T-helper 2 cell treated with Interferon-gamma antibody and Interleukin-4, amounts not matched to agents 5 μg/mL and 100 μg/mL, for 36 hours (primary cell): Measurements from ENCODE around the gene ZFP92.

ENCODE experiments used
- DNase-seq: peaks from one replicate; pipeline ENCODE4 v3.0.0; 2021; ENCODE audit warnings: low spot score
- H3K27ac Mint-ChIP-seq: one replicate; pipeline ENCODE4 v1.8.0; 2021; ENCODE audit warnings: mild to moderate bottlenecking, mixed read lengths
- H3K27me3 Mint-ChIP-seq: one replicate; pipeline ENCODE4 v1.8.0; 2021; ENCODE audit warnings: low read depth, mixed read lengths
- H3K36me3 Mint-ChIP-seq: one replicate; pipeline ENCODE4 v1.8.0; 2021; ENCODE audit warnings: low read depth, mixed read lengths
- H3K4me1 Mint-ChIP-seq: one replicate; pipeline ENCODE4 v1.8.0; 2021; ENCODE audit warnings: low read depth, mixed read lengths
- H3K4me3 Mint-ChIP-seq: one replicate; pipeline ENCODE4 v1.8.0; 2022; ENCODE audit warnings: mild to moderate bottlenecking, moderate library complexity, mixed read lengths
- H3K9me3 Mint-ChIP-seq: one replicate; pipeline ENCODE4 v1.8.0; 2021; ENCODE audit warnings: mixed read lengths

The ZFP92 gene

GRCh38 chrX:153408871-153409351 lies 2.4 kb upstream of the ZFP92 start:
- Mint-ChIP-seq H3K9me3 (no peaks in the 10 kb centered on the region), H3K27ac (no peak overlapping the region), H3K4me3 (no peak overlapping the region), H3K36me3 (no peaks in the 10 kb centered on the region), H3K4me1 (peaks cover 8% of the 10 kb centered on the region), H3K27me3 (peaks cover 5% of the 10 kb centered on the region)
- DNase-seq = no peak

DNA sequence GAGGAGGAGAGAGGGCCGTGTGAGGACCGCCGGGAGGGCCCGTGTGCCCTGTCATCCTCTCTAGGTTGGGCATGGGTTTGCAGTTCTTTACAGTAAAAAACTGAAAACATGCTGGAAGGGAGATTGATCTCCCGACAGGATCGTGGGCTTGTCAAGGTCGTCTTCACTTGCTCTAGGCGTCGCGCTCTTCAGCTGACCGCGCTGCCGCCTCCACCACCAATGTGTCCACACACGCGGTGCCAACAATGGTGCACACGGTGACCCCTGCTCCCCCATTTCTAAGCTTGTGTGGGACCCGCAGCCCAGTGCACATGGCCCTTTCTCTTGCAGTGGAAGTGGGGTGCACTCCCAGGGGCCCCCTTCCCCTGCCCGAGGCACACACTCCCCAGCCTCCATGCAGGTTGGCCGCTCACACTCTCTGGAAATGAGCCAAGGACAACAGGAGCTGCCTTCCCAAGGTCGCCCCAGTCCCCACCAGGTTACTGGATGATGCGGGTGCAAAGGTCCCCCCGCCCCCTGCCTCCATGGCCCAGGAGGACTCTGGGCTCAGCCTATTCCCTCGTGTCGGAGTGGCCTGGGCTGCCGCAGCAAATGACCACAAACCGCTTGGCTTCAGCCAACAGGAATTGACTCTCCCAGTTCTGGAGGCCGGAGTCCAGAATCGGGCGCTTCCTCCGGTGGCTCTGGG lies 1.7 kb upstream of the ZFP92 start:
- no peak overlapping the region for H3K4me3 Mint-ChIP-seq
- H3K4me1 Mint-ChIP-seq = peaks cover 8% of the 10 kb centered on the region
- H3K27ac Mint-ChIP-seq = no peak overlapping the region
- no peaks in the 10 kb centered on the region for H3K36me3 Mint-ChIP-seq
- DNase-seq = no peak
- H3K27me3 Mint-ChIP-seq = peaks cover 4% of the 10 kb centered on the region
- H3K9me3 Mint-ChIP-seq = no peaks in the 10 kb centered on the region

- Mint-ChIP-seq H3K27me3 (peaks cover 3% of the 10 kb centered on the region), H3K27ac (no peak overlapping the region), H3K4me3 (no peak overlapping the region), H3K9me3 (no peaks in the 10 kb centered on the region), H3K36me3 (no peaks in the 10 kb centered on the region), H3K4me1 (peaks cover 8% of the 10 kb centered on the region)
- DNase-seq = no peak
Measured at GRCh38 chrX:153410373-153410772, 899 bp upstream of the ZFP92 start.

DNA sequence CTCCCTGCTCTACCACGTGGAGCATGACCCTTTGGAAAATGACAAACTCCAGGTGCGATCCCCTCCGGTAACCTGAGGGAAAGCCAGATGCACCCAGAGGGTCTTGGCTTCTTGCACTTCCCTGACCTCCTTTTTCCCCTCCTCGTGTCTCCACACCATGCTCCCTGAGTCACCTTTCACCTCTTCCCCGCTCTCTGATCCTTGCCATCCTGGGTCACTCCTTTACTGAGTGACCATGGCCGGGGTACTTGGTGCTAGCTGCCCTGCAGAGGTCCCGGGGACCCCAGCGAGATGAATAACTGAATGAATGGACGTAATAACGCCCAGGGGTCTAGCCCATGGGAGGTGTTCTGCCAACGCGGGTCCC lies 401 bp upstream of the ZFP92 start:
- Mint-ChIP-seq H3K4me1 (peaks cover 8% of the 10 kb centered on the region), H3K27me3 (peaks cover 3% of the 10 kb centered on the region), H3K27ac (no peak overlapping the region), H3K36me3 (no peaks in the 10 kb centered on the region), H3K9me3 (no peaks in the 10 kb centered on the region), H3K4me3 (peak overlapping the region; percentile 45)
- DNase-seq = no peak

DNA sequence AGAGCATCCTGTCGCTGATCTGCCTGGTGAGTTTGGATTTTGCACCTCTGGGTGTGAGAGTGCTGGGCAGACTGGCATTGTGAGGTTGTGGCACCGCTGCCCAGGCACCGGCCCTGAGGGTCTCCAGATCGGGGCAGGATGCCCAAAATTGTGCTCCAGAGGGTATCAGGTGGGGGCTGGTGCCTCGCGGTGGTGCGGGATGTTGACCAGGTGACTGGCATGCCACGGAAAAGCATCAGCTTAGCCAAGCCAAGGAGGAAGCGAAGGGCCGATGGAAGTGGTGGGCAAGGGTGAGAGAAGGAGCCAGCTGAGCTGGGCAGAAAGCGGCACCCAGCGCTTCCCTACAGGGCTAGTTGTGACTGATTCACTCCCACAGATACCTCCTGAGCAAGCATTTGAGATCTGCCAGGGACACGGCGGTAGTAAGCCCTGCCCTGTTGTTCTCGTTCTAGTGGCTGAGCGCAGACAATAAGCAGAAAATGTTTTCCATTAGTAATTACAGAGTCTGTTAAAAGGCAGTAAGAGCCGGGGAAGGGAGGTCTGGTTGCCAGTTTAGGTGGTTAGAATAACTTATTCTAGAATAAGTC lies 809 bp downstream of the ZFP92 start:
- Mint-ChIP-seq H3K4me3 (peak overlapping the region; percentile 76), H3K4me1 (peaks cover 8% of the 10 kb centered on the region), H3K36me3 (no peaks in the 10 kb centered on the region), H3K9me3 (no peaks in the 10 kb centered on the region), H3K27me3 (peaks cover 3% of the 10 kb centered on the region), H3K27ac (no peak overlapping the region)
- DNase-seq = no peak

DNA sequence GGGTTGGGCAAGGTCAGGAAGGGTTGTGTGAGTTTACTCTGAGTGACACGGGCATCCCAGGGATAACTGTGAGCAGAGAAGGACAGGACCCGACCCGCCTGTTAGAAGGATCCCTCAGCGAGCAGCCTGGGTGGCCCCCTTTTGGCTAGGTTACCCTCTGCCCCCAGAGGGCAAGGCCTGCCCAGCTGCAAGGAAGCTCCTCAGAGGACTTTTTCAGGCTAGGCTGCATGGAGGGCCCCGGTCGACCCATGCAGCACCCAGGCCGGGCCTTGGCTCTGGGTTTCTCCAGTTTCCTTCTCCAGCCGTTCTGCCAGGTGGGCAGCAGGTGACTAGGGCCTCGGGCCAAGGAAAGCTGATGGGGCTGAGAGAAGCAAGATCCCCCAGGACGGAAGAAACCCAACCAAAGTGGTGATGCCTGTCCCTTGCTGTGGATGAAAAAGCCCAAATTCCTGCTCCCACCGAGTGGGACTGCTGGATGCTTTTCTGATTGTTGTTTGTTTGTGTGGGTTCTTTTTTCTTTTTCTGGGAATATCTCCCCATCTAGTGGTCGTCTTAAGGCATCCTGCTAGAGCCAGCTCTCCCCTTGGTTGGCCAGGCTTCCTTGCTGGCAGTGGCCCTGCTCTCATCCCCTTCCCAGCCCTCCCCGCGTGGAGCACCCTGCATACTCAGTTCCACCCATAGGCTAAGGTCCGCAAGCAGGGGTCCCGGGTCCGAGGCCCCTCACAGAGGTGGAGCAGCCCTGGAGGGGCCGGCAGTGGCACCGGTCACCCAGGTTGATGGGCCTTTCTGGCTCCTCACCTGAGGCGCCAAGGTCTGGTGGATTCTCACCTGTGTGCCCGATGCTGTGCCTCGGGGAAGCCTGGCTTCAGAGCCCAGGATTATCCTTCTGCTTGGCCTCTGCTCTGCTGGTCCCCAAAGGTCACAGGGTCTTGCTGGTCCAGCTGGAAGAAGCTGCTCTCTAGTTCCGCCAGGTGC lies 1.8 kb downstream of the ZFP92 start:
- peaks cover 3% of the 10 kb centered on the region for H3K27me3 Mint-ChIP-seq

GRCh38 chrX:153413731-153414130 lies 2.5 kb downstream of the ZFP92 start:
- Mint-ChIP-seq H3K4me1 (peaks cover 8% of the 10 kb centered on the region), H3K27me3 (peaks cover 3% of the 10 kb centered on the region), H3K4me3 (no peak overlapping the region), H3K9me3 (no peaks in the 10 kb centered on the region), H3K36me3 (no peaks in the 10 kb centered on the region), H3K27ac (no peak overlapping the region)
- no peak for DNase-seq

More for the DNA sequence above, 1.8 kb downstream of the ZFP92 start:
- DNase-seq = no peak
- Mint-ChIP-seq H3K4me1 (peaks cover 8% of the 10 kb centered on the region), H3K9me3 (no peaks in the 10 kb centered on the region), H3K4me3 (no peak overlapping the region), H3K36me3 (no peaks in the 10 kb centered on the region), H3K27ac (no peak overlapping the region)

GRCh38 chrX:153414856-153415510 lies 3.7 kb downstream of the ZFP92 start:
- no peaks in the 10 kb centered on the region for H3K36me3 Mint-ChIP-seq
- peaks cover 8% of the 10 kb centered on the region for H3K4me1 Mint-ChIP-seq
- peaks cover 3% of the 10 kb centered on the region for H3K27me3 Mint-ChIP-seq
- no peak overlapping the region for H3K27ac Mint-ChIP-seq
- no peaks in the 10 kb centered on the region for H3K9me3 Mint-ChIP-seq
- no peak for DNase-seq
- H3K4me3 Mint-ChIP-seq = no peak overlapping the region

DNA sequence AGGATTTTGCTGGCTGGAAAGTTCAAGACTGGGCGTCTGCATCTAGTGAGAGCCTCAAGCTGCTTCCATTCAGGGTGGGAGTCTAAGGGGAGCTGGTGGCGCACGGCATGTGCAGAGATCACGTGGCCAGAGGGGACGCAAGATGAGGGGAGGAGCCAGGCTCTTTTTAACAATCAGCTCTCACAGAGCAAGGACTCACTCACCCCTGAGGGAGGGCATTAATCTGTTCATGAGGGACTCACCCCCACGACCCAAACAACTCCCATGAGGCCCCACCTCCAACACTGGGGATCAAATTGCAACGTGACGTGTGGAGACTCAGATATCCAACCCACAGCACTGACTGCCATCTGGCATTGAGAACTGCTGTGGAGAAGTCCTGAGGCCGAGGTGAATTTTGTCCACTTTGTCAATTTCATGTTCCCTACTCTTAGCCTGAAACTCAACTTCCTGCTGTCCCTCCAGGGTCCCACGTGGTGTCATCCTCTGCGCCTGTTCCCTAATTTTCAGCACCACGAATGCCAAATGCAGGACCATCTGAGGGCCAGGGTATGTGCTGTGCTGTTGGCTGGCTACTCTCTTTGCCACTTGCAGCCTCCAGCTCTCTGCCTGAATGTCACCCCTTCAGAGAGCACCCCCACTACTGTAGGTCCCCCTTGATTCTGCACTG lies 5.6 kb downstream of the ZFP92 start:
- no peaks in the 10 kb centered on the region for H3K36me3 Mint-ChIP-seq
- H3K4me1 Mint-ChIP-seq = peaks cover 7% of the 10 kb centered on the region
- H3K27me3 Mint-ChIP-seq = peaks cover 3% of the 10 kb centered on the region
- H3K27ac Mint-ChIP-seq = no peak overlapping the region
- H3K4me3 Mint-ChIP-seq = no peak overlapping the region
- DNase-seq = no peak
- H3K9me3 Mint-ChIP-seq = no peaks in the 10 kb centered on the region

DNA sequence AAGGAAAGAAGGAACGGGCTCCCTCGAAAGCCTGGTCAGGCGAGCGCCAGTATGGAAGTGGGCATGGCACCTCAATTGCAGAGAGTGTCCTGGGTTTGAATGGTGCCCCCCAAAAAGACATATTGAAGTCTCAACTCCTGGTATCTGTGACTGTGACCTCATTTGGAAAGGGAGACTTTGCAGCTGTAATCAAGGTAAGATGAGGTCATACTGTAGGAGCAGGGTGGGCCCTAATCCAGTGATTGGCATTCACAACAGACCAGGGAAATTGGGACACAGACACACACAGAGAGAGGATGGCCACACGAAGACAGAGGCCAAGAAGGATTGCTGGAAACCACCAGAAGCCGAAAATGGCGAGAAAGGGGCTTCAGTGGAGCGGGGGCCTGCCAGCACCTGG lies 6.4 kb downstream of the ZFP92 start:
- no peaks in the 10 kb centered on the region for H3K9me3 Mint-ChIP-seq
- DNase-seq = no peak
- no peak overlapping the region for H3K4me3 Mint-ChIP-seq
- no peaks in the 10 kb centered on the region for H3K36me3 Mint-ChIP-seq
- H3K4me1 Mint-ChIP-seq = no peaks in the 10 kb centered on the region
- no peaks in the 10 kb centered on the region for H3K27me3 Mint-ChIP-seq
- no peak overlapping the region for H3K27ac Mint-ChIP-seq

DNA sequence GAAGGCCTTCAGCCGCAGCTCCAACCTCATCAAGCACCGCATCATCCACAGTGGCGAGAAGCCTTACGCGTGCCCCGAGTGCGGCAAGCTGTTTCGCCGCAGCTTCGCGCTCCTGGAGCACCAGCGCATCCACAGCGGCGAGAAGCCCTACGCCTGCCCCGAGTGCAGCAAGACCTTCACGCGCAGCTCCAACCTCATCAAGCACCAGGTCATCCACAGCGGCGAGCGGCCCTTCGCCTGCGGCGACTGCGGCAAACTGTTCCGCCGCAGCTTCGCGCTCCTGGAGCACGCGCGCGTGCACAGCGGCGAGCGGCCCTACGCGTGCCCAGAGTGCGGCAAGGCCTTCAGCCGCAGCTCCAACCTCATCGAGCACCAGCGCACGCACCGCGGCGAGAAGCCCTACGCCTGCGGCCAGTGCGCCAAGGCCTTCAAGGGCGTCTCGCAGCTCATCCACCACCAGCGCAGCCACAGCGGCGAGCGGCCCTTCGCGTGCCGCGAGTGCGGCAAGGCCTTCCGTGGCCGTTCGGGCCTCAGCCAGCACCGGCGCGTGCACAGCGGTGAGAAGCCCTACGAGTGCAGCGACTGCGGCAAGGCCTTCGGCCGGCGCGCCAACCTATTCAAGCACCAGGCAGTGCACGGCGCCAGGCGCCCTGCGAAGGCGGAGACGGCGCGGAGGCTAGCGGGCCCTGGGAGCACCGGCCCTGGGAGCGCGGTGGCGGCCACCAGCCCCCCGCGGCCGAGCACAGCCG lies 9.8 kb downstream of the ZFP92 start:
- no peaks in the 10 kb centered on the region for H3K36me3 Mint-ChIP-seq
- no peak overlapping the region for H3K4me3 Mint-ChIP-seq
- no peaks in the 10 kb centered on the region for H3K27me3 Mint-ChIP-seq
- no peak for DNase-seq
- H3K27ac Mint-ChIP-seq = no peak overlapping the region
- H3K4me1 Mint-ChIP-seq = no peaks in the 10 kb centered on the region
- H3K9me3 Mint-ChIP-seq = no peaks in the 10 kb centered on the region

- Mint-ChIP-seq H3K4me3 (no peak overlapping the region), H3K9me3 (no peaks in the 10 kb centered on the region), H3K27ac (no peak overlapping the region)
Measured at GRCh38 chrX:153421856-153422255, 10.6 kb downstream of the ZFP92 start.

GRCh38 chrX:153423652-153424051 lies 12.4 kb downstream of the ZFP92 start:
- Mint-ChIP-seq H3K27ac (no peak overlapping the region), H3K27me3 (peaks cover 2% of the 10 kb centered on the region), H3K4me3 (no peak overlapping the region), H3K36me3 (no peaks in the 10 kb centered on the region), H3K9me3 (no peaks in the 10 kb centered on the region), H3K4me1 (no peaks in the 10 kb centered on the region)
- no peak for DNase-seq

More at GRCh38 chrX:153421856-153422255, 10.6 kb downstream of the ZFP92 start:
- no peak for DNase-seq
- Mint-ChIP-seq H3K36me3 (no peaks in the 10 kb centered on the region), H3K4me1 (no peaks in the 10 kb centered on the region), H3K27me3 (no peaks in the 10 kb centered on the region)
